ENCODE results near the gene TSBP1.
"Not testable (repeated sequence)": the region's sequence is repeated elsewhere in the genome, so short reads cannot be mapped to it uniquely, and the experiment has no call there.

TSBP1 gene

DNA sequence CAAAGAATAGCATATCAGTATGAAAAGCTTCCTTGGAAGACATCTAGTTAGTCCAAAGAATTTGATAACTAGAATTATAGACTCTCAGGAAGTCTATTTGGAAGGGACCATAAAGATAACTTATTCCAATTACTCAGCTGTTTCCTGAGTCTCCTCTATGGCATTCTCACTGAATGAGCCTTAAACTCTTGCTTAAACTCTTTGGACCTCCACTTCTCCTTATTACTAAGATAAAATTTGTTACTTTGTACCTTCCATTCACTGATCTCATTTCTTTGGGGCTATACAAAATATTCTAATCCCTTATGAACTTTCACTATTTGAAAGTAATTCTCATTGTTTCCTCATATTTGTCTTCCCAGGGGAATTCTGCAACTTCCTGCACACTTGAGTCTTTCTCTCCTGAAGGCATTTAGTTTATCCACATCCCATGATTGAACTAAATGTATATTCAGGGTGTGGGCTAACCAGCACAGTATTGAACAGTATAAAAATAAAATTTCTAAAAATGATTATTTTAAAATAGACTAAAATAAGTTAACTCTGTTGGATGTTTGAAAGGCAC lies 80.7 kb downstream of the TSBP1 start:
- DNase-seq (ENCODE audit: low read depth in 4 of 4, low spot score in 1 of 4), result no peak

DNA sequence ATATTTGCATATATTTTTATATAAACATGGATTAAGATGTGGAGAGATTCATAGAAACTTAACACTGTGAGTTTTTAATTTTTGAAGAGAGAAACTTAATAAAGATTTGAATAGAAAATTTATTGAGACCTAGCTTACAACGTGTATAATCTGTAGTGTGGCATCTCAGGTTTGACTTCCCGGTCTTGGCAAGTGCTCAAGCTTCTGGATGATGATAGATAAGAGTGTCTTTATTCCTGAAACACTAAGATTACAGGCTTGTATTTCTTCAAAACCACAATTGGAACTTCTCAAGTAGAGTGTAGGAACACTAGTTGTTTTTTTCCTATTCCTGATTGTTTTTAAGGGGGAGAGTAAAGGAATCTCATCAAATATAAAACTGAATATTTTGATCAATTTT lies 83.3 kb downstream of the TSBP1 start:
- DNase-seq (ENCODE audit: low read depth in 4 of 4, low spot score in 1 of 4), result no peak

DNA sequence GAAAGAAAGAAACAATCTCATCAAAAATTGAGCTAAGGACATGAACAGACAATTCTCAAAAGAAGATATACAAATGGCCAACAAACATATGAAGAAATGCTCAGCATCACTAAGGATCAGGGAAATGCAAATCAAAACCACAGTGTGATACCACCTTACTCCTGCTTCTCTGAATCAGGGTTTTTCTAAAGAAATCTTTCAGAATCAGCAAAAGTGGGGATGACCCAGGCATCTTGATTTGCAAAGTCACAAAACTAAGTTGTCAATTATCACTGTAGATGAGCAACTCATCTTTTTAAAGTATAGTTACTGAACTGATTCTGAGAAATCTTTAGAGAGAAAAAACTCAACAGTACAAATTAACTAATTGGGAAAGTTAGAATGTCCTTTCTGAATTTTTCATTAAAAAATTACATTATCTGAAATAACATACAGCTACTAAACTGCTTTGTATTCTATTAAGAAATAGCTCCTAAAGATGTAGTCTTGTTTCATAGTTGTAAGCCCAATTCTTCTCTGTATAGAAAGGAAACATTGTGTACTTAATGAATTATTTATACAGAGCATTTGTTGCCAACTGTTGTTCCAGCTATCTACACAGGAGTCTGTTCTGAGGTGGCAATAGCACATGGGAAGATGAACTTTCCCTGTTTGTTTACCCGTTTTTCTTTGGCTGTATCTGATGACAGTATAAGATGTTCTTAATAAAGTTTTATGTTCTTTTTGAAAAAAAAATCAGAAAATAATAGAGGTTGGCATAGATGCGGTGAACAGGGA lies 97.7 kb downstream of the TSBP1 start:
- not testable (repeated sequence) for DNase-seq (ENCODE audit: low read depth in 4 of 4, low spot score in 1 of 4)

- DNase-seq (ENCODE audit: low read depth in 4 of 4, low spot score in 1 of 4), result no peak
Measured at GRCh38 chr6:32271429-32271828, 100.3 kb downstream of the TSBP1 start.

DNA sequence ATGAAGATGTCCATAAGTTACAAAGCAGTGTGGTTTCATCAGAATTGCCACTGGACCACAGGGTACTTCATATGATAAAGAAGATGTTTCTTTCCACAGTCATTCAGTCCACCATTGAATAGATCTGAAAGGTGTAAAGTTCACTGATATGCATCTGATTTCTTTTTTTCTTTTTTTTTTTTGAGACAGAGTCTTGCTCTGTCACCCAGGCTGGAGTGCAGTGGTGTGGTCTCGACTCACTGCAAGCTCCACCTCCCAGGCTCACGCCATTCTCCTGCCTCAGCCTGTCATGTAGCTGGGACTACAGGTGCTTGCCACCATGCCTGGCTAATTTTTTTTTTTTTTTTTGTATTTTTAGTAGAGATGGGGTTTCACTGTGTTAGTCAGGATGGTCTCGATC lies 103.2 kb downstream of the TSBP1 start:
- not testable (repeated sequence) for DNase-seq (ENCODE audit: low read depth in 4 of 4, low spot score in 1 of 4)

DNA sequence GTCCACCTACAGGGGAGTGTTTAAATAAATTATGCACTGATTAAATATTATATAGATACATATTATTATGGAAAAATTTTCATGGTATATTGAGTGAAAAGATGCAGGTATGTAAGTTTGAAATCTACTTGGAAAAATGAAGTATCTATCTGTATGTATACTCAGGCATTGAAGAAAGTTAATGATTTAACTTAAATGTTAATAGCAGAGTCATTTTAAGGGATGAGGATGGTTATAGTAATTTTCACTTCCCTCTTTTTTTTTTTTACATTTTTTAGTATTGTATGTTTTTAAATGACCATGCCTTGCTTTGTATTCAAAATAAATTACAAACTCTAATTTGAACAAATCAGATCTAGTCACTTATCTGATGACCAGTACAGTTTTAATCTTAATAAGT lies 104.7 kb downstream of the TSBP1 start:
- no peak for DNase-seq (ENCODE audit: low read depth in 4 of 4, low spot score in 1 of 4)

DNA sequence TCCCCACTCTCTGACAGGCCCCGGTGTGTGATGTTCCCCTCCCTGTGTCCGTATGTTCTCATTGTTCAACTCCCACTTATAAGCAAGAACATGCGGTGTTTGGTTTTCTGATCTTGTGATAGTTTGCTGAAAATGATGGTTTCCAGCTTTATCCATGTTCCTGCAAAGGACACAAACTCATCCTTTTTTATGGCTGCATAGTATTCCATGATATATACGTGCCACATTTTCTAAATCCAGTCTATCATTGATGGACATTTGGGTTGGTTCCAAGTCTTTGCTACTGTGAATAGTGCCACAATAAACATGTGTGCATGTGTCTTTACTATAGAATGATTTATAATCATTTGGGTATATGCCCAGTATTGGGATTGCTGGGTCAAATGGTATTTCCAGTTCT lies 114.4 kb downstream of the TSBP1 start:
- not testable (repeated sequence) for DNase-seq (ENCODE audit: low read depth in 4 of 4, low spot score in 1 of 4)

GRCh38 chr6:32255199-32256153 lies 116.2 kb downstream of the TSBP1 start:
- peak; percentile 28 to 57 (median 42) for DNase-seq (ENCODE audit: low read depth in 4 of 4, low spot score in 1 of 4)

- DNase-seq (ENCODE audit: low read depth in 4 of 4, low spot score in 1 of 4), result no peak
Measured at GRCh38 chr6:32254761-32255198, 116.9 kb downstream of the TSBP1 start.

GRCh38 chr6:32252331-32253009 lies 119.2 kb downstream of the TSBP1 start:
- DNase-seq (ENCODE audit: low read depth in 4 of 4, low spot score in 1 of 4), result no peak

DNA sequence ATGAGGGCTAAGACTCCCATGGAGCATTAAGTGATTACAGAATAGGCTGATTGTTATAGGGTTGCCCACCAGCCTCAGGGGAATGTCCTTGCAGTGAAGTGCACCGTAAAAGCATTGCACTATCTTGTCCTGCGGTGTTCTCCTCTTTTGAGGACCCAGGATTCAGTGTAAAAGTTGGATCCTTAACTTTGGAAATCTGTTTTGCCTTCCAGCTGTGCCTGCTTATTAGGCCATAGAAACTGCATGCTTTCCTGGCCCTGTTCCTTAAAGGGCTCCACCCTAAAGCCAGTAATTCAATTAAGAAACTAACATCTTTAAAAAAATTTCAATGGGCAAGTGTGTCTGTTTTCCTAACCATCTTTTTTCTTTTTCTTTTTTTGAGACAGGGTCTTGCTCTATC lies 122.4 kb downstream of the TSBP1 start:
- DNase-seq (ENCODE audit: low read depth in 4 of 4, low spot score in 1 of 4), result no peak

DNA sequence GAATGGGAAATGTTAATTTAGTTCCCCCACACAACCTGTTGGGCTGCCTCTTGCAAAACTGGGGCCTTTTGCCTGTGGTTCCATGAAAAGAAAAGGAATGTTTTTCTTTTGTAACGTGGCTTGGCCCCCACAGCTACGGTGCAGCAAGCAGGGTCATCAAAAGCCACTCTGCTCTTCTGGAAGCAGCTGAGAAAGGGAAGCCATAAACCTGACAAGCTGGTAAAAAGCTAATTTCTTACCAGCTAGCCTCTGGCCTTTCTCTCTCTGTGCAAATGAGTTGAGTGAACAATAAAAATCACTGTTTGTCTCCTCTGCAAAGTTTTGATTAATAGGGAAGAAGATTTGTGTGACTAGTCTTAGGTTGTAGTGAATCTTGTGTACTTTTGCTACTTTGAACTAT lies 124.3 kb downstream of the TSBP1 start:
- DNase-seq (ENCODE audit: low read depth in 4 of 4, low spot score in 1 of 4), result no peak

DNA sequence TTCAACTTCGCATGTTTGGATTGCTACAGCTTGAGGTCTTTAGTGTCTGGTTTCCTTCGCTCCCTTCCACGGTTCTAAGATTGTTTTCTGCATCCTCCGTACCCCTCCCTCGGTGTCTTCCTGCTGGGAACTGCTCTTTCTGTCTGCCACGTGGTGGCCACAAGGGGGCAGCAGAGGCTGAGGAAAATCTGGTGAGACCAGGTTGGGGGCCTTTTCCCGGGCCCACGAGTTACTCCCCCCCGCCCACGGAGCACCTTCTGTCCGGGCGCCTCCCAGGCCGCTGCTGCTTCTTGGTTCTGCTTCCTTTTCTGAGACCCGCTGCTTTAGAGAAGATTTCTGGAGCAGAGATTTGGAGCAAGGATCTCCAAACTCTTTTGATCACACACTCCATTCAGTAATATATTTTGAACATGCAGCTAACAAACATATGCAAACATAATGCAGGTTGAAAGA lies 126.7 kb downstream of the TSBP1 start:
- peak; percentile 39 to 65 (median 54) for DNase-seq (ENCODE audit: low read depth in 4 of 4, low spot score in 1 of 4)

DNA sequence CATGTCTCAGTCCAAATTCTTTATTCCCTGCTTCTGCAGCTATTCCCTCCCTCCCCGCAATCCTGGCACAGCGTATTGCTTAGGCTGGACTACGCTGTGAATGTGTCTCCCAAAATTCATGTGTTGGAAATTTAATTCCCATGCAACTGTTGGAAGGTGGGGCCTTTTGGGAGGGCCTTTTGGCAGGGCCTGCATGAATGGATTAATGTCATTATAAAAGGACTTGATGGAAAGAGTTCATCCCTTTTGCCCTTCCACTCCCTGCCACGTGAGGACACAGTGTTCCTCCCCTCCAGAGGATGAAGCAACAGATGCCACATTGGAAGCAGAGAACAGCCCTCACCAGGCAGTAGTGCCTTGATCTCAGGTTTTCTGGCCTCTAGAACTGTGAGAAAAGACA lies 127.4 kb downstream of the TSBP1 start:
- no peak for DNase-seq (ENCODE audit: low read depth in 4 of 4, low spot score in 1 of 4)

Data from stimulated activated CD4-positive, alpha-beta T cell treated with anti-CD3 and anti-CD28 coated beads, Interleukin-1b, Interleukin-23, amount 100 ng/mL, for 24 hours (primary cell).